ENCODE results near the gene ENAM.

The ENAM gene

GRCh38 chr4:70651864-70652506 is 23.4 kb downstream of the ENAM start:
- no peak overlapping the region for H3K9ac ChIP-seq (ENCODE audit: low read length)
- no peak overlapping the region for H3K27ac ChIP-seq (ENCODE audit: low read length)
- DNase-seq: peak; percentile 45

GRCh38 chr4:70654605-70655011 is 26.1 kb downstream of the ENAM start:
- Histone ChIP-seq H4K20me1 (ENCODE audit: insufficient read depth, low read length) (peaks cover 10% of the 10 kb centered on the region; the same call in 1 of the 2 replicates), H3K9me3 (replicated peaks; ENCODE audit: insufficient read depth, low read length) (no peaks in the 10 kb centered on the region), H2AFZ (ENCODE audit: low read length) (no peak overlapping the region), H3K79me2 (ENCODE audit: low read length) (peaks cover 62% of the 10 kb centered on the region), H3K4me2 (ENCODE audit: low read depth, low read length) (no peak overlapping the region), H3K4me1 (ENCODE audit: low read length) (peaks cover 26% of the 10 kb centered on the region), H3K27ac (ENCODE audit: low read length) (peak overlapping the region; percentile 23; the same call in 1 of the 2 replicates), H3K9ac (ENCODE audit: low read length) (no peak overlapping the region), H3K4me3 (ENCODE audit: low read length) (no peak overlapping the region), H3K9me2 (replicated peaks; ENCODE audit: insufficient read depth, low read length) (no peaks in the 10 kb centered on the region), H3K27me3 (replicated peaks; ENCODE audit: insufficient read depth, low read length) (no peaks in the 10 kb centered on the region), H3K36me3 (replicated peaks; ENCODE audit: insufficient read depth, low read length) (peaks cover 64% of the 10 kb centered on the region), H3F3A (ENCODE audit: insufficient read depth, low read length) (peaks cover 94% of the 10 kb centered on the region)
- no peak for TF ChIP-seq EZH2 (optimal IDR thresholded peaks at IDR 0.05; ENCODE audit: low read depth, low read length)
- no peak for TF ChIP-seq CTCF (IDR thresholded peaks at IDR 0.05; ENCODE audit: low read length)
- no peak for TF ChIP-seq EZH2phosphoT487 (IDR thresholded peaks at IDR 0.05; ENCODE audit: low read length)
- no peak for DNase-seq

More at GRCh38 chr4:70651864-70652506, 23.4 kb downstream of the ENAM start:
- Histone ChIP-seq H2AFZ (ENCODE audit: low read length) (no peak overlapping the region), H3K9me3 (replicated peaks; ENCODE audit: insufficient read depth, low read length) (no peaks in the 10 kb centered on the region), H3K36me3 (replicated peaks; ENCODE audit: insufficient read depth, low read length) (peaks cover 43% of the 10 kb centered on the region), H3K9me2 (replicated peaks; ENCODE audit: insufficient read depth, low read length) (no peaks in the 10 kb centered on the region), H3K27me3 (replicated peaks; ENCODE audit: insufficient read depth, low read length) (no peaks in the 10 kb centered on the region), H4K20me1 (ENCODE audit: insufficient read depth, low read length) (no peaks in the 10 kb centered on the region), H3K79me2 (ENCODE audit: low read length) (peaks cover 36% of the 10 kb centered on the region), H3K4me1 (ENCODE audit: low read length) (peaks cover 7% of the 10 kb centered on the region; the same call in 1 of the 2 replicates), H3K4me2 (ENCODE audit: low read depth, low read length) (no peak overlapping the region), H3F3A (ENCODE audit: insufficient read depth, low read length) (peaks cover 88% of the 10 kb centered on the region), H3K4me3 (ENCODE audit: low read length) (no peak overlapping the region)
- TF ChIP-seq CTCF (IDR thresholded peaks at IDR 0.05; ENCODE audit: low read length) (peak; percentile 30), EZH2phosphoT487 (IDR thresholded peaks at IDR 0.05; ENCODE audit: low read length) (no peak)

GRCh38 chr4:70657326-70657725 is 28.8 kb downstream of the ENAM start:
- peaks cover 10% of the 10 kb centered on the region; the same call in 1 of the 2 replicates for H4K20me1 ChIP-seq (ENCODE audit: insufficient read depth, low read length)
- peaks cover 95% of the 10 kb centered on the region for H3F3A ChIP-seq (ENCODE audit: insufficient read depth, low read length)
- H3K9ac ChIP-seq (ENCODE audit: low read length): no peak overlapping the region
- H3K4me1 ChIP-seq (ENCODE audit: low read length): peaks cover 26% of the 10 kb centered on the region
- H3K4me3 ChIP-seq (ENCODE audit: low read length): peak overlapping the region; percentile 49
- H3K4me2 ChIP-seq (ENCODE audit: low read depth, low read length): peak overlapping the region; percentile 70; the same call in 1 of the 2 replicates
- H3K9me3 ChIP-seq (replicated peaks; ENCODE audit: insufficient read depth, low read length): no peaks in the 10 kb centered on the region
- no peaks in the 10 kb centered on the region for H3K27me3 ChIP-seq (replicated peaks; ENCODE audit: insufficient read depth, low read length)
- no peak for DNase-seq
- H3K9me2 ChIP-seq (replicated peaks; ENCODE audit: insufficient read depth, low read length): no peaks in the 10 kb centered on the region
- TF ChIP-seq EZH2 (optimal IDR thresholded peaks at IDR 0.05; ENCODE audit: low read depth, low read length): no peak
- TF ChIP-seq CTCF (IDR thresholded peaks at IDR 0.05; ENCODE audit: low read length): no peak
- TF ChIP-seq EZH2phosphoT487 (IDR thresholded peaks at IDR 0.05; ENCODE audit: low read length): no peak
- H3K36me3 ChIP-seq (replicated peaks; ENCODE audit: insufficient read depth, low read length): peaks cover 80% of the 10 kb centered on the region
- H3K79me2 ChIP-seq (ENCODE audit: low read length): peaks cover 89% of the 10 kb centered on the region
- no peak overlapping the region for H2AFZ ChIP-seq (ENCODE audit: low read length)
- peak overlapping the region; percentile 38; the same call in 1 of the 2 replicates for H3K27ac ChIP-seq (ENCODE audit: low read length)
